GM23338 (cell line): ENCODE results near the gene EPHB1. TPM values are rescaled to one million over a fixed set of nuclear protein-coding genes. Genes with fewer than 3 reads are reported as not detected.

Experiments used
- ATAC-seq: fragments of 200-7000 bp; cut with Tn5 transposase; 3 replicates; pipeline ENCODE4 v1.9.1; 2020
- DNase-seq: peaks from one replicate; pipeline ENCODE4 v3.0.0-alpha.2; 2015; ENCODE audit warnings: low spot score
- H2AFZ ChIP-seq: fragments of 200-600 bp; sonication (generic); 2 replicates; pipeline ENCODE4 v1.8.0; 2016; ENCODE audit warnings: antibody characterized with exemption, mild to moderate bottlenecking, moderate library complexity
- H3F3A ChIP-seq: fragments of 200-600 bp; sonication (generic); replicated peaks from 2 replicates; pipeline ENCODE4 v1.8.0; 2017; ENCODE audit warnings: antibody characterized with exemption, mixed run types, low read depth
- H3K27ac ChIP-seq: fragments of 200-600 bp; sonication (generic); 2 replicates; pipeline ENCODE4 v1.6.1; 2016; ENCODE audit warnings: low read depth
- H3K27me3 ChIP-seq: fragments of 200-600 bp; sonication (generic); 2 replicates; pipeline ENCODE4 v1.8.0; 2016; ENCODE audit warnings: mild to moderate bottlenecking, mixed run types, moderate library complexity; ENCODE audit not compliant: insufficient read depth
- H3K36me3 ChIP-seq: fragments of 200-600 bp; sonication (generic); 2 replicates; pipeline ENCODE4 v1.8.0; 2016; ENCODE audit warnings: mild to moderate bottlenecking; ENCODE audit not compliant: insufficient read depth
- H3K4me1 ChIP-seq: fragments of 200-600 bp; sonication (generic); 2 replicates; pipeline ENCODE4 v1.8.0; 2016; ENCODE audit warnings: mild to moderate bottlenecking, moderate library complexity; ENCODE audit not compliant: insufficient read depth
- H3K4me2 ChIP-seq: fragments of 200-600 bp; sonication (generic); 2 replicates; pipeline ENCODE4 v1.7.1; 2017; ENCODE audit warnings: mixed run types
- H3K4me3 ChIP-seq: fragments of 200-600 bp; sonication (generic); 2 replicates; pipeline ENCODE4 v1.6.1; 2016; ENCODE audit warnings: mixed run types
- H3K79me2 ChIP-seq: fragments of 200-600 bp; sonication (generic); replicated peaks from 2 replicates; pipeline ENCODE4 v1.8.0; 2017; ENCODE audit warnings: mild to moderate bottlenecking; ENCODE audit not compliant: insufficient read depth
- H3K9me2 ChIP-seq: fragments of 200-600 bp; sonication (generic); 2 replicates; pipeline ENCODE4 v1.8.0; 2017; ENCODE audit not compliant: insufficient read depth
- H4K20me1 ChIP-seq: fragments of 200-600 bp; sonication (generic); replicated peaks from 2 replicates; pipeline ENCODE4 v1.8.0; 2017; ENCODE audit warnings: mild to moderate bottlenecking; ENCODE audit not compliant: insufficient read depth
- H3K27ac Mint-ChIP-seq: 2 replicates; pipeline ENCODE4 v1.8.0; 2020; ENCODE audit warnings: inconsistent platforms, mild to moderate bottlenecking, moderate library complexity, mixed read lengths
- H3K27me3 Mint-ChIP-seq: 3 replicates; pipeline ENCODE4 v1.8.0; 2022; ENCODE audit warnings: low read depth, mild to moderate bottlenecking, moderate library complexity, mixed read lengths, inconsistent platforms; ENCODE audit not compliant: insufficient read depth, poor library complexity
- H3K36me3 Mint-ChIP-seq: 3 replicates; pipeline ENCODE4 v1.8.0; 2021; ENCODE audit warnings: low read depth, mild to moderate bottlenecking, inconsistent platforms, moderate library complexity, mixed read lengths
- H3K4me1 Mint-ChIP-seq: 3 replicates; pipeline ENCODE4 v1.8.0; 2020; ENCODE audit warnings: mild to moderate bottlenecking, inconsistent platforms, mixed read lengths
- H3K4me3 Mint-ChIP-seq: 3 replicates; pipeline ENCODE4 v1.8.0; 2021; ENCODE audit warnings: moderate library complexity, mild to moderate bottlenecking, inconsistent platforms, mixed read lengths
- H3K9me3 Mint-ChIP-seq: 3 replicates; pipeline ENCODE4 v1.8.0; 2020; ENCODE audit warnings: moderate library complexity, mild to moderate bottlenecking, inconsistent platforms, mixed read lengths
- EZH2 ChIP-seq: fragments of 200-600 bp; sonication (generic); IDR thresholded peaks from one replicate; pipeline ENCODE4 v1.8.0; 2017; ENCODE audit warnings: antibody characterized with exemption, mild to moderate bottlenecking, low read depth; ENCODE audit not compliant: unreplicated experiment
- JUNB ChIP-seq: IDR thresholded peaks from one replicate; pipeline ENCODE4 v1.6.1; 2016; ENCODE audit warnings: antibody characterized with exemption; ENCODE audit not compliant: unreplicated experiment
- POLR2AphosphoS5 ChIP-seq: IDR thresholded peaks from 2 replicates; pipeline ENCODE4 v1.6.1; 2016; ENCODE audit warnings: antibody characterized with exemption, low read depth
- STAT1 ChIP-seq: IDR thresholded peaks from one replicate; pipeline ENCODE4 v1.6.1; 2016; ENCODE audit warnings: antibody characterized with exemption; ENCODE audit not compliant: unreplicated experiment
- ZNF114 ChIP-seq: fragments of 250-450 bp; sonication (Bioruptor Pico); IDR thresholded peaks from 2 replicates; pipeline ENCODE4 v1.5.0; 2020; ENCODE audit warnings: mild to moderate bottlenecking, moderate library complexity
- ZNF331 ChIP-seq: fragments of 250-450 bp; sonication (Bioruptor Pico); IDR thresholded peaks from 2 replicates; pipeline ENCODE4 v1.5.0; 2020; ENCODE audit warnings: low read depth, mild to moderate bottlenecking, moderate library complexity
- polyA plus RNA-seq: library from polyadenylated mRNA; unstranded; fragments of >200 nt; fragmentation: Nextera tagmentation; extraction: Ambion mirVana; gene quantifications from 2 replicates; pipeline ENCODE4 v1.2.1, GENCODE V29; 2016
- total RNA-seq: library from RNA; depleted of rRNA; stranded (reverse); fragments of >200 nt; shearing (Covaris generic); gene quantifications from 2 replicates; pipeline ENCODE4 v1.2.3, GENCODE V29; 2014
- TF ChIP-seq, protein P1 (sequence below): IDR thresholded peaks from 2 replicates; pipeline ENCODE4 v1.6.1; 2016; ENCODE audit warnings: antibody characterized with exemption
- TF ChIP-seq, protein P2 (sequence below): IDR thresholded peaks from one replicate; pipeline ENCODE4 v1.6.1; 2018; ENCODE audit warnings: antibody characterized with exemption; ENCODE audit not compliant: unreplicated experiment

EPHB1 gene
- total and polyA plus RNA-seq, 2 experiments from 2014 or later, result 2.7 to 5.2 TPM

DNA sequence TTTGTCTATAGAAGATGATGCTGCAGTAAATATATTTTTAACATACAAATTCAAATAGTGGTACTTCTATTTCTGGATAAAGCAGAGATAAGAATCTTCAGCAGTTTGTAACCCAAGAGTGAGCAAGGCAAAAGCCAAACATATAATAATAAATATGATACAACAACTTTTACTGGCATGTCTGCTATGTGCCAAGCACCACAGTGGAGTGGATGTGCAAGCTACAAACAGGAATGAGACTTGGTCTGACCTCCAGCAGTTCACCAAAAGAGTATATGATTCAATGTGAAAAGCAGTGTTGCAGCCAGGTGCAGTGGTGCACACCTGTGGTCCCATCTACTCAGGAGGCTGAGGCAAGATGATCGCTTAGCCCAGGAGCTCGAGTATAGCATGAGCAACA, 395.6 kb downstream of the EPHB1 start:
- no peak overlapping the region for H3K4me3 ChIP-seq
- no peaks in the 10 kb centered on the region for H3K79me2 ChIP-seq
- DNase-seq (no peak), ATAC-seq (no peak)
- no peak overlapping the region for H2AFZ ChIP-seq
- H3F3A ChIP-seq, result no peaks in the 10 kb centered on the region
- peaks cover 4% of the 10 kb centered on the region; the same call in 2 of the 3 replicates for H3K36me3 Mint-ChIP-seq
- H4K20me1 ChIP-seq, result no peaks in the 10 kb centered on the region
- no peaks in the 10 kb centered on the region for H3K9me2 ChIP-seq
- H3K27me3 Mint-ChIP-seq, result peaks cover 6% of the 10 kb centered on the region
- no peak for TF ChIP-seq EZH2
- TF ChIP-seq POLR2AphosphoS5, result no peak
- no peak for TF ChIP-seq ZNF331 (CRISPR knock-in tag)
- TF ChIP-seq JUNB, result no peak
- TF ChIP-seq STAT1, result no peak
- TF ChIP-seq ZNF114 (CRISPR knock-in tag), result no peak
- H3K36me3 ChIP-seq, result no peaks in the 10 kb centered on the region
- H3K4me2 ChIP-seq, result 0 out of 2 replicates have a peak overlapping the region, but pooled peaks have one; percentile 3
- no peaks in the 10 kb centered on the region for H3K27me3 ChIP-seq
- H3K27ac ChIP-seq, result no peak overlapping the region
- H3K4me1 ChIP-seq, result peaks cover 16% of the 10 kb centered on the region
- no peak overlapping the region for H3K27ac Mint-ChIP-seq
- H3K4me3 Mint-ChIP-seq, result no peak overlapping the region
- no peaks in the 10 kb centered on the region; the same call in 2 of the 3 replicates for H3K9me3 Mint-ChIP-seq
- H3K4me1 Mint-ChIP-seq, result peaks cover 14% of the 10 kb centered on the region

DNA sequence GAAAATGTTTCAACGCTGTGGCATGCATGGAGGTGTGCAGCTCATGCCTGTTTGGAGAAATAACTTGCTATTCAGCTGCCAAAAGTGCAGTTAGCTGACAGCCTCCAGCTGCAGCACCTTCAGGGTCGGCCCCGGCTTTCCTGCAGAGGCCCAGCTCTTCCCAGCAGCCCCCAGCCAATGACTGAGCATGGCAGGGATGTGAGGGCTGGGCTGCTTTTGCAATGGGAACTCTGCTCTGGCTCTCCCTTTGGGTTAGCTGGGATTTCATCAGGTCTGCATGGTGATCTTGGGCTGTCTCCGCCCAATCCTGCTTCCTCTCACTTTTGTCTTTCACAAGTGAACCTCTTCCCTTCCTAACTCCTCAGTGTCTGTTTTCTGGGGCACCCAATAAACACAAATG, 396.6 kb downstream of the EPHB1 start:
- Histone ChIP-seq H3K9me2 (no peaks in the 10 kb centered on the region), H3F3A (no peaks in the 10 kb centered on the region), H3K36me3 (no peaks in the 10 kb centered on the region), H3K4me3 (no peak overlapping the region), H2AFZ (peak overlapping the region; percentile 63; the same call in 1 of the 2 replicates), H3K79me2 (no peaks in the 10 kb centered on the region), H3K4me1 (peaks cover 16% of the 10 kb centered on the region), H3K4me2 (peak overlapping the region; percentile 3), H4K20me1 (no peaks in the 10 kb centered on the region), H3K27ac (no peak overlapping the region), H3K27me3 (no peaks in the 10 kb centered on the region)
- Mint-ChIP-seq H3K36me3 (peaks cover 4% of the 10 kb centered on the region; the same call in 2 of the 3 replicates), H3K27me3 (peaks cover 6% of the 10 kb centered on the region), H3K9me3 (no peaks in the 10 kb centered on the region; the same call in 1 of the 3 replicates), H3K4me1 (peaks cover 14% of the 10 kb centered on the region), H3K27ac (0 out of 2 replicates have a peak overlapping the region, but pooled peaks have one; percentile 5), H3K4me3 (no peak overlapping the region)
- TF ChIP-seq STAT1 (no peak), EZH2 (no peak), POLR2AphosphoS5 (no peak), JUNB (no peak)
- TF ChIP-seq, protein P1, sequence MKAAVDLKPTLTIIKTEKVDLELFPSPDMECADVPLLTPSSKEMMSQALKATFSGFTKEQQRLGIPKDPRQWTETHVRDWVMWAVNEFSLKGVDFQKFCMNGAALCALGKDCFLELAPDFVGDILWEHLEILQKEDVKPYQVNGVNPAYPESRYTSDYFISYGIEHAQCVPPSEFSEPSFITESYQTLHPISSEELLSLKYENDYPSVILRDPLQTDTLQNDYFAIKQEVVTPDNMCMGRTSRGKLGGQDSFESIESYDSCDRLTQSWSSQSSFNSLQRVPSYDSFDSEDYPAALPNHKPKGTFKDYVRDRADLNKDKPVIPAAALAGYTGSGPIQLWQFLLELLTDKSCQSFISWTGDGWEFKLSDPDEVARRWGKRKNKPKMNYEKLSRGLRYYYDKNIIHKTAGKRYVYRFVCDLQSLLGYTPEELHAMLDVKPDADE, result no peak
- TF ChIP-seq, protein P2, sequence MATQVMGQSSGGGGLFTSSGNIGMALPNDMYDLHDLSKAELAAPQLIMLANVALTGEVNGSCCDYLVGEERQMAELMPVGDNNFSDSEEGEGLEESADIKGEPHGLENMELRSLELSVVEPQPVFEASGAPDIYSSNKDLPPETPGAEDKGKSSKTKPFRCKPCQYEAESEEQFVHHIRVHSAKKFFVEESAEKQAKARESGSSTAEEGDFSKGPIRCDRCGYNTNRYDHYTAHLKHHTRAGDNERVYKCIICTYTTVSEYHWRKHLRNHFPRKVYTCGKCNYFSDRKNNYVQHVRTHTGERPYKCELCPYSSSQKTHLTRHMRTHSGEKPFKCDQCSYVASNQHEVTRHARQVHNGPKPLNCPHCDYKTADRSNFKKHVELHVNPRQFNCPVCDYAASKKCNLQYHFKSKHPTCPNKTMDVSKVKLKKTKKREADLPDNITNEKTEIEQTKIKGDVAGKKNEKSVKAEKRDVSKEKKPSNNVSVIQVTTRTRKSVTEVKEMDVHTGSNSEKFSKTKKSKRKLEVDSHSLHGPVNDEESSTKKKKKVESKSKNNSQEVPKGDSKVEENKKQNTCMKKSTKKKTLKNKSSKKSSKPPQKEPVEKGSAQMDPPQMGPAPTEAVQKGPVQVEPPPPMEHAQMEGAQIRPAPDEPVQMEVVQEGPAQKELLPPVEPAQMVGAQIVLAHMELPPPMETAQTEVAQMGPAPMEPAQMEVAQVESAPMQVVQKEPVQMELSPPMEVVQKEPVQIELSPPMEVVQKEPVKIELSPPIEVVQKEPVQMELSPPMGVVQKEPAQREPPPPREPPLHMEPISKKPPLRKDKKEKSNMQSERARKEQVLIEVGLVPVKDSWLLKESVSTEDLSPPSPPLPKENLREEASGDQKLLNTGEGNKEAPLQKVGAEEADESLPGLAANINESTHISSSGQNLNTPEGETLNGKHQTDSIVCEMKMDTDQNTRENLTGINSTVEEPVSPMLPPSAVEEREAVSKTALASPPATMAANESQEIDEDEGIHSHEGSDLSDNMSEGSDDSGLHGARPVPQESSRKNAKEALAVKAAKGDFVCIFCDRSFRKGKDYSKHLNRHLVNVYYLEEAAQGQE, result no peak
- DNase-seq, result no peak
- peak; percentile 89 for ATAC-seq
